Lower lobe of right lung (tissue), 2 donors: ENCODE results near the gene GNRH2. TPM values are rescaled to one million over a fixed set of nuclear protein-coding genes. Genes with fewer than 3 reads are reported as not detected.
A peak's percentile ranks its signal among the peaks of the same experiment; 100 is the strongest.

Experiments used
- ATAC-seq, 2 donors: fragments of 200-7000 bp; cut with Tn5 transposase; one replicate each; pipeline ENCODE4 v1.9.1; 2020 to 2022; ENCODE audit warnings: mild to moderate bottlenecking in 2 of 2, moderate library complexity in 2 of 2
- DNase-seq: peaks from one replicate; pipeline ENCODE4 v3.0.0-alpha.2; 2020
- H3K27ac ChIP-seq: fragments of 200-600 bp; one replicate; pipeline ENCODE4 v1.8.0; 2022
- H3K27me3 ChIP-seq: fragments of 200-600 bp; one replicate; pipeline ENCODE4 v1.8.0; 2022; ENCODE audit warnings: low read depth
- H3K36me3 ChIP-seq: fragments of 200-600 bp; one replicate; pipeline ENCODE4 v1.8.0; 2022; ENCODE audit warnings: mild to moderate bottlenecking
- H3K4me1 ChIP-seq: fragments of 200-600 bp; one replicate; pipeline ENCODE4 v1.8.0; 2022
- H3K4me3 ChIP-seq: fragments of 200-600 bp; one replicate; pipeline ENCODE4 v1.8.0; 2022; ENCODE audit warnings: mild to moderate bottlenecking
- H3K9me3 ChIP-seq: fragments of 200-600 bp; one replicate; pipeline ENCODE4 v1.8.0; 2022
- intact Hi-C: fragments of 100-400 bp; cut with DNase I; formaldehyde crosslinking; loops from one replicate; pipeline ENCODE4 v1.11.0; 2022
- total RNA-seq: library from RNA; stranded (reverse); fragmentation: NEBNext Ultra II Directional; extraction: Animal tissue kit (Norgen Biotek cat#: 25700); gene quantifications from one replicate; pipeline ENCODE4 v1.2.1, GENCODE V29; 2021
- TF ChIP-seq, protein P1 (sequence below): fragments of 200-600 bp; IDR thresholded peaks from one replicate; pipeline ENCODE4 v1.8.0; 2022; ENCODE audit warnings: antibody characterized with exemption, mild to moderate bottlenecking
- donor health status: DM: no; HTN: yes; CAD: no; lungs with severe emphysema.

The GNRH2 gene
- total RNA-seq, 1 donor from 2014 or later = not detected

DNA sequence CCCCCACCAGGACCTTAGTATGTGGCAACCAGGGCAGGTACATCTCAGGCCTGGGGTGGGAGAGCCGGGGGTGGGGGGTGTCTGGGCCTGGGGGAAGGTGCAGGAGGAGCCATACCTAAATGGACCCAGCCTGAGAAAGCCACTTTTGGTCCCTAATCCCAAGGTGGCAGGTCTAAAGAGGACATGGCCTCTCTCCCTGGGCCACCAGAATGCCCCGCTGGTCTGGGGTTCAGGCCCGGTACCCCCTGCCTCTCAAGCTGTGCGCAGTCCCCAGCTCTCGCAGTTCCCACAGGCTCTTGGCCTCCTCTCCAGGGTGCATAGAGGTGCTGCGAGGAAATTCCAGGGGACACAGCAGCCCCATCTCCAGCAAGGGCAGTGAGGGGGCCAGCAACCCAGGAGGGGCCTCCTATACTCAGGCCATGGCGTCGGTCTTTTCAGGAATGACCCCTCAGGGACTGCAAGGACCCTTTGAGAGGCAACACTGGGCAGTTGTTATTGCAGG is 42.2 kb downstream of the GNRH2 start:
- Histone ChIP-seq H3K4me3 (no peak overlapping the region), H3K27me3 (peaks cover 55% of the 10 kb centered on the region), H3K36me3 (no peaks in the 10 kb centered on the region), H3K27ac (no peak overlapping the region), H3K4me1 (peaks cover 16% of the 10 kb centered on the region), H3K9me3 (no peaks in the 10 kb centered on the region)
- TF ChIP-seq, protein P1, sequence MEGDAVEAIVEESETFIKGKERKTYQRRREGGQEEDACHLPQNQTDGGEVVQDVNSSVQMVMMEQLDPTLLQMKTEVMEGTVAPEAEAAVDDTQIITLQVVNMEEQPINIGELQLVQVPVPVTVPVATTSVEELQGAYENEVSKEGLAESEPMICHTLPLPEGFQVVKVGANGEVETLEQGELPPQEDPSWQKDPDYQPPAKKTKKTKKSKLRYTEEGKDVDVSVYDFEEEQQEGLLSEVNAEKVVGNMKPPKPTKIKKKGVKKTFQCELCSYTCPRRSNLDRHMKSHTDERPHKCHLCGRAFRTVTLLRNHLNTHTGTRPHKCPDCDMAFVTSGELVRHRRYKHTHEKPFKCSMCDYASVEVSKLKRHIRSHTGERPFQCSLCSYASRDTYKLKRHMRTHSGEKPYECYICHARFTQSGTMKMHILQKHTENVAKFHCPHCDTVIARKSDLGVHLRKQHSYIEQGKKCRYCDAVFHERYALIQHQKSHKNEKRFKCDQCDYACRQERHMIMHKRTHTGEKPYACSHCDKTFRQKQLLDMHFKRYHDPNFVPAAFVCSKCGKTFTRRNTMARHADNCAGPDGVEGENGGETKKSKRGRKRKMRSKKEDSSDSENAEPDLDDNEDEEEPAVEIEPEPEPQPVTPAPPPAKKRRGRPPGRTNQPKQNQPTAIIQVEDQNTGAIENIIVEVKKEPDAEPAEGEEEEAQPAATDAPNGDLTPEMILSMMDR = no peak
- intact Hi-C loops = no loop called here
- DNase-seq = peak; percentile 8
- ATAC-seq = no peak

DNA sequence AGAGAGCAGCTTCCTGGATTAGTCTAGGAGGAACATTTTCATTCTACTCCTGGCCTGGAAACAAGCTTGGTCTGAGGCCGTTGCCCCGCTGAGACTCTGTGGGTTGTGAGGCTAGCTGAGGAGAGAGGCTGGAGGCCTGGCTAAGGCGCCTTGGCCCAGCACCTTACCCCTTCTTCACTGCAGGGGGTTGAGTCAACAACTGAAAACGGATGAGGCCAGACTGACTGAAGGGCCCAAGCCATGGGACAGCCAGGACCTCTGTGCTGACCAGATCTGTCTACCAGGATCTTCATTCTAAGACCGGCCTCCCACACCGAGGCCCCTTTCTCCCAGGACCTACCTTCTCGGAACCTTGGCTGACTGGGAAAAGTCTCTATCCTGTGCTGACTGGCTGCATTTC is 44.6 kb downstream of the GNRH2 start:
- intact Hi-C loops = no loop called here
- ATAC-seq = no peak
- no peaks in the 10 kb centered on the region for H3K9me3 ChIP-seq
- H3K27ac ChIP-seq = no peak overlapping the region
- TF ChIP-seq, protein P1 = no peak
- no peaks in the 10 kb centered on the region for H3K36me3 ChIP-seq
- H3K27me3 ChIP-seq = peaks cover 54% of the 10 kb centered on the region
- no peak for DNase-seq
- H3K4me3 ChIP-seq = no peak overlapping the region
- peaks cover 10% of the 10 kb centered on the region for H3K4me1 ChIP-seq

DNA sequence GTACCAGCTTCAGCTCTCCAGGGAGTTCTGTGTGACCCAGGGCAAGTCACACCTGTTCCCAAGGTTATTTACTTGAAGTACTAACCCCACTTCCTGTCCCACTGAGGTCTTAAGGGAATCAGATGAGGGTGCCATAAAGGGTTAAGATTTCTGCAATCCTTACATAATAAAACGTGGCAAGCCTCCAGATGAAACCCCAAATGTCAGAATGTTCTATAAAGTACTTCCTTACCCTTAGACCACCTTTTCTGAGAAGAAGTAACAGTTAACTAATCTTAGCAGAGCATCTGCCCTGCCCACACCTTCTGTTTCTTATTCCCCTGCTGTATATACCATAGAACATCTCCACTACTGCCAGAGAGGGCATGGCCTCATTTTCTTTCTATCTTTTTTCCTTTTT is 47.1 kb downstream of the GNRH2 start:
- peaks cover 51% of the 10 kb centered on the region for H3K27me3 ChIP-seq
- H3K9me3 ChIP-seq = no peaks in the 10 kb centered on the region
- no peaks in the 10 kb centered on the region for H3K4me1 ChIP-seq
- H3K27ac ChIP-seq = no peak overlapping the region
- no peak overlapping the region for H3K4me3 ChIP-seq
- no peak for ATAC-seq
- H3K36me3 ChIP-seq = no peaks in the 10 kb centered on the region
- intact Hi-C loops = no loop called here
- no peak for DNase-seq
- TF ChIP-seq, protein P1 = no peak

DNA sequence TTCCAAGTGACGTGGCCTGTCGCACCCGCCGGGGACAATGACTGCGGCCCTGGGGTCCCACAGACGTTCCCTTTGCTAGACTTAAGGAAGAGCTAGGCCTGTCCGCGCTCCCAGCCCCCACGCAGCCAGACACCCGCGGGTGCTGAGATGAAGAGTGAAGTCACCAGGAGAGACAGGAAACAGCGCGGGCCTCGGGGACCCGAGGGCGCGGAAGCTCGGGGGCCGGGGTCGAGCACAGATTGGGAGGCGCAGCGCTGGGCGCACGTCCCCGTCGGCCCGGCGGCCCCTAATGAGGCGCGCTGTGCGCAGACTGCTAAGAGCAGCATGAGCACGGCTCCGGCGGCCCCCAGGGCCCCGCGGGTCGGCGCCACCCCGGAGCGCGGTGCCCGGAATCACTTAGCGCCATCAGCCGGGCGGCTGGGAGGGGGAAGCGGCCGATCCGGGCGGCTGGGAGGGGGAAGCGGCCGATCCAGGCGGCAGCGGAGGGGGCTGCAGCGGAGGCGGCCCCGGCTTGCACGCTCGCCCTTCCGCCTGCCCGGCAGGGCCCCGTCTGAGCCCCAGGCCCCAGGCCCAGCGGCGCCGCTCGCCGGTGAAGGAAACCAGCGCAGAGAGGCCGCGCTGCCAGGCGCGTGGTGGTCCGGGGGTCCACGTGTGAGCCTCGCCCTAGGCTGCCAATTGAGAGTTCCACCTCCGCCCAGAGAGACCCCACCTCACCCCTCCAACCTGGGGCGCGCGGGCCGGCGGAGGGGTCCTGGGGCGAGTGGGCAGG is 49.4 kb downstream of the GNRH2 start:
- Histone ChIP-seq H3K27me3 (peaks cover 46% of the 10 kb centered on the region), H3K36me3 (no peaks in the 10 kb centered on the region), H3K27ac (no peak overlapping the region), H3K9me3 (no peaks in the 10 kb centered on the region), H3K4me3 (peak overlapping the region; percentile 30), H3K4me1 (no peaks in the 10 kb centered on the region)
- TF ChIP-seq, protein P1 = no peak
- ATAC-seq (peak; percentile 33 to 52), DNase-seq (no peak)
- intact Hi-C loops = no loop called here

DNA sequence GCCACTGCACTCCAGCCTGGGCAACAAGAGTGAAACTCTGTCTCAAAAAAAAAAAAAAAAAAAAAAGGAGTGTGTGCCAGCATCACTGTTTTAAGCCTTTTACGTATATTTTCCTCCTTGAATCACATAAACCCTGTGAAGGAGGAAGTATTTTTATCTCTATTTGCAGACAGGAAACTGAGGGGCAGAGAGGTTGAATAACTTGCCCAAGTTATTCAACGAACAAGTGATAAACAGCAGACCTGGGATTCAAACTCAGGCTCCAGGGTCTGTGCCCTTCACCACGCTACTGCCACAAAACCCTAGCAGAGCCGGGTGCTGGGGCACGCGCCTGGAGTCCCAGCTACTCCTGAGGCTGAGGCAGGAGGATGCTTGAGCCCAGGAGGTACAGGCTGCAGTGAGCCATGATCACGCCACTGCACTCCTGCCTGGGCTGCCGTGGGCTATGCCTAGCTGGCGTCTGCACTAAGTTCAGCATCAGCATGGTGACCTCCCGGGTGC is 50.5 kb downstream of the GNRH2 start:
- no peak for DNase-seq
- intact Hi-C loops = no loop called here
- no peak overlapping the region for H3K4me3 ChIP-seq
- H3K36me3 ChIP-seq = no peaks in the 10 kb centered on the region
- H3K9me3 ChIP-seq = no peaks in the 10 kb centered on the region
- TF ChIP-seq, protein P1 = no peak
- peaks cover 46% of the 10 kb centered on the region for H3K27me3 ChIP-seq
- ATAC-seq = no peak
- no peaks in the 10 kb centered on the region for H3K4me1 ChIP-seq
- H3K27ac ChIP-seq = no peak overlapping the region
